IMR-90 (cell line): ENCODE data around the gene RGR. TPM values are rescaled to one million over a fixed set of nuclear protein-coding genes. Genes with fewer than 3 reads are reported as not detected.

Experiments used
- ATAC-seq: fragments of 200-7000 bp; cut with Tn5 transposase; 2 replicates; pipeline ENCODE4 v1.9.1; 2020; ENCODE audit warnings: low read depth, mild to moderate bottlenecking, moderate library complexity
- BruUV-seq: library from RNA; stranded (reverse); fragments of 400-500 nt; replicated peaks from 2 replicates; lab custom pipeline; 2021; lab: Mats Ljungman, UMichigan
- CTCF ChIA-PET: fragments of 300-600 bp; formaldehyde crosslinking; extraction: SDS; loops from one replicate; lab custom pipeline; 2021; ENCODE audit warnings: antibody characterized with exemption; lab: Yijun Ruan, JAX
- POLR2A ChIA-PET: fragments of 300-600 bp; sonication (Branson Sonifier 250); formaldehyde crosslinking; loops from one replicate; lab custom pipeline; 2022; ENCODE audit warnings: antibody characterized with exemption; ENCODE audit not compliant: unreplicated experiment; lab: Charles Lee
- DNase-seq: peaks from one replicate; pipeline ENCODE4 v3.0.0; 2013
- H2AFZ ChIP-seq: replicated peaks from 2 replicates; pipeline ENCODE3; 2013; ENCODE audit warnings: low read length, mild to moderate bottlenecking; ENCODE audit not compliant: poor library complexity
- H2AK5ac ChIP-seq: 2 replicates; pipeline ENCODE4 v1.6.1; 2013; ENCODE audit warnings: low read depth, low read length, inconsistent platforms
- H2AK9ac ChIP-seq: replicated peaks from 2 replicates; pipeline ENCODE3; 2013; ENCODE audit warnings: mild to moderate bottlenecking, low read depth, low read length, moderate library complexity; ENCODE audit not compliant: poor library complexity
- H2BK120ac ChIP-seq: 2 replicates; pipeline ENCODE4 v1.6.1; 2013; ENCODE audit warnings: low read depth, low read length, inconsistent platforms
- H2BK15ac ChIP-seq: 3 replicates; pipeline ENCODE4 v1.6.1; 2013; ENCODE audit warnings: low read depth, low read length, inconsistent platforms
- H2BK20ac ChIP-seq: 2 replicates; pipeline ENCODE4 v1.6.1; 2013; ENCODE audit warnings: low read depth, mild to moderate bottlenecking, inconsistent platforms, low read length, moderate library complexity
- H2BK5ac ChIP-seq: 2 replicates; pipeline ENCODE4 v1.6.1; 2013; ENCODE audit warnings: mild to moderate bottlenecking, low read depth, low read length, inconsistent platforms; ENCODE audit not compliant: poor library complexity, severe bottlenecking
- H3K14ac ChIP-seq: replicated peaks from 2 replicates; pipeline ENCODE4 v1.6.1; 2013; ENCODE audit warnings: low read depth, low read length, inconsistent platforms
- H3K18ac ChIP-seq: 2 replicates; pipeline ENCODE4 v1.6.1; 2013; ENCODE audit warnings: low read depth, low read length, control low read depth
- H3K23ac ChIP-seq: 2 replicates; pipeline ENCODE4 v1.6.1; 2013; ENCODE audit warnings: low read depth, low read length, inconsistent platforms
- H3K27ac ChIP-seq: 2 replicates; pipeline ENCODE4 v1.5.1; 2013; ENCODE audit warnings: mild to moderate bottlenecking, control low read depth, low read length; ENCODE audit not compliant: insufficient read depth
- H3K27me3 ChIP-seq: 2 replicates; pipeline ENCODE4 v1.6.1; 2013; ENCODE audit warnings: low read length; ENCODE audit not compliant: control insufficient read depth, insufficient read depth
- H3K36me3 ChIP-seq: 2 replicates; pipeline ENCODE4 v1.6.1; 2013; ENCODE audit warnings: low read length, mixed read lengths; ENCODE audit not compliant: control insufficient read depth, insufficient read depth
- H3K4ac ChIP-seq: 2 replicates; pipeline ENCODE4 v1.6.1; 2013; ENCODE audit warnings: low read depth, low read length, inconsistent platforms
- H3K4me1 ChIP-seq: 2 replicates; pipeline ENCODE4 v1.6.1; 2013; ENCODE audit warnings: low read length, mixed read lengths; ENCODE audit not compliant: control insufficient read depth, insufficient read depth
- H3K4me2 ChIP-seq: 2 replicates; pipeline ENCODE4 v1.6.1; 2013; ENCODE audit warnings: low read depth, mild to moderate bottlenecking, control low read depth, low read length, moderate library complexity
- H3K4me3 ChIP-seq: 2 replicates; pipeline ENCODE4 v1.5.1; 2013; ENCODE audit warnings: low read depth, mild to moderate bottlenecking, control low read depth, low read length, moderate library complexity; ENCODE audit not compliant: insufficient read depth
- H3K56ac ChIP-seq: 2 replicates; pipeline ENCODE4 v1.6.1; 2013; ENCODE audit warnings: low read length, inconsistent platforms; ENCODE audit not compliant: insufficient read depth; ENCODE audit errors: extremely low read depth
- H3K79me1 ChIP-seq, 2 experiments: 2 replicates each; pipeline ENCODE4 v1.6.1; 2013; ENCODE audit warnings: low read length in 2 of 2, inconsistent platforms in 1 of 2, low read depth in 1 of 2
- H3K9ac ChIP-seq: 2 replicates; pipeline ENCODE4 v1.6.1; 2013; ENCODE audit warnings: low read depth, low read length, control low read depth
- H3K9me1 ChIP-seq: 2 replicates; pipeline ENCODE4 v1.6.1; 2013; ENCODE audit warnings: low read length, inconsistent platforms; ENCODE audit not compliant: insufficient read depth
- H3K9me3 ChIP-seq: 2 replicates; pipeline ENCODE4 v1.6.1; 2013; ENCODE audit warnings: low read length; ENCODE audit not compliant: control insufficient read depth, insufficient read depth
- H4K20me1 ChIP-seq: 2 replicates; pipeline ENCODE4 v1.6.1; 2013; ENCODE audit warnings: low read length, inconsistent platforms; ENCODE audit not compliant: insufficient read depth
- H4K5ac ChIP-seq: 2 replicates; pipeline ENCODE4 v1.6.1; 2013; ENCODE audit warnings: mild to moderate bottlenecking, low read depth, low read length, control low read depth
- H4K8ac ChIP-seq, 2 experiments: 2 replicates each; pipeline ENCODE4 v1.6.1; 2013; ENCODE audit warnings: low read depth in 2 of 2, low read length in 2 of 2, control low read depth in 1 of 2, inconsistent platforms in 1 of 2
- H4K91ac ChIP-seq: 2 replicates; pipeline ENCODE4 v1.6.1; 2013; ENCODE audit warnings: low read depth, low read length, inconsistent platforms; ENCODE audit not compliant: insufficient read depth
- CHD1 ChIP-seq: IDR thresholded peaks from 2 replicates; pipeline ENCODE4 v1.6.1; 2012; ENCODE audit warnings: low read depth, low read length, improper control_type of control experiment
- WGBS, 2 experiments: methylation state at CpG; one replicate each; pipeline versions ENCODE4 v1.1.5 to v1.1.7; 2013; ENCODE audit warnings: missing lambda C conversion rate in 2 of 2; ENCODE audit not compliant: insufficient read length in 1 of 2; ENCODE audit errors: extremely low coverage in 2 of 2; 5-methylcytosine and 5-hydroxymethylcytosine counted together
- dilution Hi-C: fragments of 300-500 bp; cut with HindIII; formaldehyde crosslinking; loops from one replicate; pipeline ENCODE4 v1.14.3; 2018; ENCODE audit warnings: low sequenced_read_pairs; ENCODE audit not compliant: unreplicated experiment
- in situ Hi-C: fragments of 300-500 bp; cut with MboI; formaldehyde crosslinking; loops from 3 replicates; pipeline ENCODE4 v1.14.3; 2019; ENCODE audit warnings: low sequenced_read_pairs, inconsistent platforms, mixed read lengths
- intact Hi-C: fragments of 100-400 bp; cut with micrococcal nuclease; formaldehyde crosslinking; loops from 2 replicates; pipeline ENCODE4 v1.10.0; 2022
- polyA plus RNA-seq, 3 experiments: library from polyadenylated mRNA; depleted of rRNA; stranded (reverse); fragments of >200 nt; gene quantifications; 2 replicates each; pipeline ENCODE4 v1.2.3, GENCODE V29; 2012; ENCODE audit warnings: low replicate concordance in 1 of 3
- total RNA-seq: library from RNA; depleted of rRNA; stranded (reverse); fragments of >200 nt; gene quantifications from 2 replicates; pipeline ENCODE4 v1.2.3, GENCODE V29; 2012

Gene RGR
- total and polyA plus RNA-seq, 2 of the 4 experiments (the other 2 are of a cell fraction): not detected

DNA sequence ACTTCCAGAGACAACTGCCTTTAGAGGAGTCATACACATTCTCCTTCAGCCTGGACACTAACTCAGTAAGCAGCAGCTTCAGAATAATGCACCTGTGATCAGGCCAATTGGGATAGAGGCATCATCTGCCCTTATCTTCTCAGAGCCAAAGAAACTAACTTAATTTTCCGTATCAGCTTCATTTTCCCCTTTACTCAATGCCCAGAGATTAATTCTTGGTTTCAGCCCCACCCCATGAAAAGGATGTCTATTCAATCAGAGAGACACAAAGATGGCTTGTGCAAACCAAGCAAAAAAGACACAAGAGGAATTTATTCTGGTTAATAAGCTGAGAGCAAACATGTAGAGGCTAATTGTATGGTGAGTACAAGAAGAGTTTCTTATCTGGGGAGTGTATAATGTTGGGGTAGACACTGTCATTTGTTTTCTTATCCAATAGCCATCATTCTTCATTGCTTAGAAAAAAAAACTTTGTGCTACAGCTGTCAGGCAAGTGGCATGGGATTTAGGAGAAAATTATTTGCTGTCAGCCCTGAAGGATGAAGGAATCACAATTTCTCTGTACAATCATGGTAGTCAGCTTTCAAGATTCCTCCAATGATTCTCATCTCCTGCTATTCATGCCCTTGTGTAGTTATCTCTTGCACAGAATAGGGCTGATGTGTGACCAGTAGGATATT lies 44.8 kb downstream of the RGR start:
- no peak overlapping the region for H2BK15ac ChIP-seq
- no peak overlapping the region for H2BK120ac ChIP-seq
- H3K4me3 ChIP-seq: no peak overlapping the region
- in situ Hi-C loops: no loop called here
- H3K9me3 ChIP-seq: no peaks in the 10 kb centered on the region
- H3K9me1 ChIP-seq: peaks cover 3% of the 10 kb centered on the region; the same call in 1 of the 2 replicates
- peaks cover 10% of the 10 kb centered on the region for H3K27me3 ChIP-seq
- no peak overlapping the region for H3K27ac ChIP-seq
- H3K4me2 ChIP-seq: no peak overlapping the region
- H3K9ac ChIP-seq: no peak overlapping the region
- H2BK20ac ChIP-seq: no peak overlapping the region
- no peak for TF ChIP-seq CHD1
- DNase-seq (no peak), ATAC-seq (no peak)
- no peak overlapping the region for H3K4ac ChIP-seq
- no peak overlapping the region for H3K14ac ChIP-seq
- H3K56ac ChIP-seq: no peak overlapping the region
- BruUV-seq: no TSS peak
- no peak overlapping the region for H2AK5ac ChIP-seq
- H3K79me1 ChIP-seq: no peaks in the 10 kb centered on the region
- no peak overlapping the region for H2AK9ac ChIP-seq
- H2BK5ac ChIP-seq: no peak overlapping the region
- peaks cover 4% of the 10 kb centered on the region for H3K4me1 ChIP-seq
- no peak overlapping the region for H4K8ac ChIP-seq
- no peak overlapping the region for H2AFZ ChIP-seq
- dilution Hi-C loops: no loop called here
- H3K23ac ChIP-seq: no peak overlapping the region
- no CpG with 5 or more reads among the region's 1 CpG for WGBS, 2 experiments
- H4K5ac ChIP-seq: no peak overlapping the region
- H4K91ac ChIP-seq: no peak overlapping the region
- intact Hi-C loops: no loop called here
- H4K20me1 ChIP-seq: no peaks in the 10 kb centered on the region
- no peaks in the 10 kb centered on the region for H3K36me3 ChIP-seq
- H3K18ac ChIP-seq: no peak overlapping the region
- CTCF ChIA-PET: no interaction called here
- POLR2A ChIA-PET: no interaction called here
